ENCODE data around the gene SERPINA12.

GRCh38 chr14:94532447-94532846 is 23.2 kb upstream of the SERPINA12 start:
- TF ChIP-seq CTCF (IDR thresholded peaks at IDR 0.05; ENCODE audit: low read depth, low read length, poor library complexity, severe bottlenecking) = no peak
- no peak for TF ChIP-seq EZH2phosphoT487 (IDR thresholded peaks at IDR 0.05; ENCODE audit: borderline replicate concordance, low read length)
